ENCODE measurements around the gene CTXN1.

- TF ChIP-seq, protein P1, sequence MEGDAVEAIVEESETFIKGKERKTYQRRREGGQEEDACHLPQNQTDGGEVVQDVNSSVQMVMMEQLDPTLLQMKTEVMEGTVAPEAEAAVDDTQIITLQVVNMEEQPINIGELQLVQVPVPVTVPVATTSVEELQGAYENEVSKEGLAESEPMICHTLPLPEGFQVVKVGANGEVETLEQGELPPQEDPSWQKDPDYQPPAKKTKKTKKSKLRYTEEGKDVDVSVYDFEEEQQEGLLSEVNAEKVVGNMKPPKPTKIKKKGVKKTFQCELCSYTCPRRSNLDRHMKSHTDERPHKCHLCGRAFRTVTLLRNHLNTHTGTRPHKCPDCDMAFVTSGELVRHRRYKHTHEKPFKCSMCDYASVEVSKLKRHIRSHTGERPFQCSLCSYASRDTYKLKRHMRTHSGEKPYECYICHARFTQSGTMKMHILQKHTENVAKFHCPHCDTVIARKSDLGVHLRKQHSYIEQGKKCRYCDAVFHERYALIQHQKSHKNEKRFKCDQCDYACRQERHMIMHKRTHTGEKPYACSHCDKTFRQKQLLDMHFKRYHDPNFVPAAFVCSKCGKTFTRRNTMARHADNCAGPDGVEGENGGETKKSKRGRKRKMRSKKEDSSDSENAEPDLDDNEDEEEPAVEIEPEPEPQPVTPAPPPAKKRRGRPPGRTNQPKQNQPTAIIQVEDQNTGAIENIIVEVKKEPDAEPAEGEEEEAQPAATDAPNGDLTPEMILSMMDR (IDR thresholded peaks at IDR 0.05; ENCODE audit: insufficient read depth, low read length, poor library complexity, severe bottlenecking) = no peak
- no peak for TF ChIP-seq EZH2phosphoT487 (conservative IDR thresholded peaks at IDR 0.05; ENCODE audit: low read length)
Measured at GRCh38 chr19:7910321-7911161, 15.4 kb downstream of the CTXN1 start.
